Smooth muscle cell (in vitro differentiated cells): ENCODE data around the gene RPS10. TPM values are rescaled to one million over a fixed set of nuclear protein-coding genes. Genes with fewer than 3 reads are reported as not detected.

ENCODE experiments used
- DNase-seq: peaks from one replicate; lab custom pipeline; 2025; ENCODE audit not compliant: unreplicated experiment; lab: John Stamatoyannopoulos, UW
- H2AFZ ChIP-seq: fragments of 200-600 bp; sonication (generic); 2 replicates; pipeline ENCODE4 v1.6.0; 2016; ENCODE audit warnings: antibody characterized with exemption, low read depth, mild to moderate bottlenecking
- H3F3A ChIP-seq: fragments of 200-600 bp; sonication (generic); 2 replicates; pipeline ENCODE4 v1.6.0; 2017; ENCODE audit warnings: antibody characterized with exemption, low read depth
- H3K27ac ChIP-seq: fragments of 200-600 bp; sonication (generic); 2 replicates; pipeline ENCODE4 v1.5.1; 2016; ENCODE audit warnings: low read depth, mild to moderate bottlenecking
- H3K27me3 ChIP-seq: fragments of 200-600 bp; sonication (generic); 2 replicates; pipeline ENCODE4 v1.6.1; 2016; ENCODE audit warnings: low read depth, mild to moderate bottlenecking
- H3K36me3 ChIP-seq: fragments of 200-600 bp; sonication (generic); 2 replicates; pipeline ENCODE4 v1.5.1; 2016; ENCODE audit warnings: low read depth
- H3K4me1 ChIP-seq: fragments of 200-600 bp; sonication (generic); 2 replicates; pipeline ENCODE4 v1.5.1; 2016; ENCODE audit warnings: low read depth
- H3K4me2 ChIP-seq: fragments of 200-600 bp; sonication (generic); 2 replicates; pipeline ENCODE4 v1.6.0; 2016; ENCODE audit warnings: mild to moderate bottlenecking
- H3K4me3 ChIP-seq: fragments of 200-600 bp; sonication (generic); 2 replicates; pipeline ENCODE4 v1.5.1; 2016; ENCODE audit warnings: mild to moderate bottlenecking
- H3K79me2 ChIP-seq: fragments of 200-600 bp; sonication (generic); 2 replicates; pipeline ENCODE4 v1.6.0; 2016; ENCODE audit warnings: low read depth, mild to moderate bottlenecking
- H3K9ac ChIP-seq: fragments of 200-600 bp; sonication (generic); 2 replicates; pipeline ENCODE4 v1.6.0; 2016; ENCODE audit warnings: low read depth
- H3K9me3 ChIP-seq: fragments of 200-600 bp; sonication (generic); replicated peaks from 2 replicates; pipeline ENCODE4 v1.5.1; 2016; ENCODE audit warnings: low read depth
- H4K20me1 ChIP-seq: fragments of 200-600 bp; sonication (generic); 2 replicates; pipeline ENCODE4 v1.6.0; 2016; ENCODE audit warnings: low read depth
- CTCF ChIP-seq: fragments of 200-600 bp; sonication (generic); IDR thresholded peaks from 2 replicates; pipeline ENCODE4 v1.5.1; 2017; ENCODE audit warnings: borderline replicate concordance, mild to moderate bottlenecking, antibody characterized with exemption; ENCODE audit not compliant: insufficient read depth, poor library complexity, severe bottlenecking
- WGBS: methylation state at CpG from one replicate; pipeline ENCODE4 v1.1.7; 2016; ENCODE audit warnings: low lambda C conversion rate; 5-methylcytosine and 5-hydroxymethylcytosine counted together
- polyA plus RNA-seq: library from polyadenylated mRNA; unstranded; fragments of >200 nt; fragmentation: Nextera tagmentation; extraction: Ambion mirVana; gene quantifications from 2 replicates; pipeline ENCODE4 v1.2.1, GENCODE V29; 2016
- total RNA-seq: library from RNA; depleted of rRNA; stranded (reverse); fragments of >200 nt; gene quantifications from 2 replicates; pipeline ENCODE4 v1.2.3, GENCODE V29; 2014

Gene RPS10
- total and polyA plus RNA-seq, 2 experiments from 2014 or later, result 660 to 2,498 TPM

DNA sequence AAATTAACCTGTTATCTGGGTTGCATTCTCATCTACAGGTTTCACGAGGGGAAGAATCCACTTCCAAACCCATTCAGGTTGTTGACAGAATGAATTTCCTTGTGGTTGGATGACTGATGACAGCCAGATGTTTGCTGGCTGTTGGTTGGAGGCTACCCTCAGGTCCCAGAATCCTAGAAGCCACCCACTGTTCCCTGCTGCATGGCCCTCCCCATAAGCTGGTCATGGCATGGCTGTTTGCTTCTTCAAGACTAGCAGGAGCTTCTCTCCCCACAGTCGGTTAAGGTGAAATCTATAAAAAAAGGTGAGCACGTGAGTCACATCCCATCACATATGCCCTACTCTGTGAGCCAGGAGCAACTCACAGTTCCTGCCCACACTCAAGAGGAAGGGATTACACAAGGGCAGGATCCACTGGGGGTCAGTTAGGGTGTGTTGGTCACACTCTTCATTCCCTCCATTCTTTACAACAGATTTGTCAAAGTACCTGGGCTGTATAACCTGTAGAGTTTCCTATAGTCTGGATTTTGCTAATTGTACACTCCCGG, 19.5 kb upstream of the RPS10 start:
- no peak overlapping the region for H3K4me2 ChIP-seq
- no peaks in the 10 kb centered on the region for H3K36me3 ChIP-seq
- H4K20me1 ChIP-seq, result no peaks in the 10 kb centered on the region
- no peaks in the 10 kb centered on the region for H3F3A ChIP-seq
- H3K9ac ChIP-seq, result no peak overlapping the region
- no peak overlapping the region for H2AFZ ChIP-seq
- no peaks in the 10 kb centered on the region for H3K4me1 ChIP-seq
- H3K27me3 ChIP-seq, result no peaks in the 10 kb centered on the region
- H3K4me3 ChIP-seq, result no peak overlapping the region
- no peaks in the 10 kb centered on the region for H3K79me2 ChIP-seq
- 77% methylated on average over 4 of the region's 4 CpGs for WGBS
- no peak for TF ChIP-seq CTCF
- H3K9me3 ChIP-seq, result no peaks in the 10 kb centered on the region
- no peak for DNase-seq
- no peak overlapping the region for H3K27ac ChIP-seq

- H3K4me3 ChIP-seq, result no peak overlapping the region
- H3K79me2 ChIP-seq, result no peaks in the 10 kb centered on the region
- no peaks in the 10 kb centered on the region for H3F3A ChIP-seq
- no peaks in the 10 kb centered on the region for H3K4me1 ChIP-seq
- H3K9ac ChIP-seq, result no peak overlapping the region
- no peak overlapping the region for H3K4me2 ChIP-seq
- no peaks in the 10 kb centered on the region for H4K20me1 ChIP-seq
- DNase-seq, result no peak
- no peaks in the 10 kb centered on the region for H3K36me3 ChIP-seq
- H3K9me3 ChIP-seq, result no peaks in the 10 kb centered on the region
- 90% methylated on average over 5 of the region's 5 CpGs for WGBS
- H2AFZ ChIP-seq, result no peak overlapping the region
- no peak for TF ChIP-seq CTCF
- no peaks in the 10 kb centered on the region for H3K27me3 ChIP-seq
- H3K27ac ChIP-seq, result no peak overlapping the region
These were observed 15.7 kb upstream of the RPS10 start for GRCh38 chr6:34441526-34441925.

DNA sequence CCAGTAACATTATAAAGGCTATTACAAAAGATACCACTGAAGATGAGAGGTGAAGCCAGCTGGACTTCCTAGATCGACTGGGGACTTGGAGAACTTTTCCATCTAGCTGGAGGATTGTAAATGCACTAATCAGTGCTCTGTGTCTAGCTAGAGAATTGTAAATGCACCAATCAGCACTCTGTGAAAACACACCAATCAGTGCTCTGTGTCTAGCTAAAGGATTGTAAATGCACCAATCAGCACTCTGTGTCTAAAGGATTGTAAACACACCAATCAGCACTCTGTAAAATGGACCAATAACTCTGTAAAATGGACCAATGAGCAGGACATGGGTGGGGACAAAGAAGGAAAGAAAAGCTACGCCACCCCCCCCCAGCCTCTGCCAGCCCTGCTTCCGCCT, 13.6 kb upstream of the RPS10 start:
- TF ChIP-seq CTCF, result no peak
- 90% methylated on average over 3 of the region's 3 CpGs for WGBS
- no peaks in the 10 kb centered on the region for H4K20me1 ChIP-seq
- no peak overlapping the region for H3K4me2 ChIP-seq
- no peak overlapping the region for H3K27ac ChIP-seq
- no peak overlapping the region for H3K9ac ChIP-seq
- H3K36me3 ChIP-seq, result no peaks in the 10 kb centered on the region
- no peak overlapping the region for H3K4me3 ChIP-seq
- H3K79me2 ChIP-seq, result no peaks in the 10 kb centered on the region
- no peaks in the 10 kb centered on the region for H3K4me1 ChIP-seq
- H3K27me3 ChIP-seq, result no peaks in the 10 kb centered on the region
- H3K9me3 ChIP-seq, result no peaks in the 10 kb centered on the region
- no peak overlapping the region for H2AFZ ChIP-seq
- H3F3A ChIP-seq, result no peaks in the 10 kb centered on the region
- DNase-seq, result no peak

DNA sequence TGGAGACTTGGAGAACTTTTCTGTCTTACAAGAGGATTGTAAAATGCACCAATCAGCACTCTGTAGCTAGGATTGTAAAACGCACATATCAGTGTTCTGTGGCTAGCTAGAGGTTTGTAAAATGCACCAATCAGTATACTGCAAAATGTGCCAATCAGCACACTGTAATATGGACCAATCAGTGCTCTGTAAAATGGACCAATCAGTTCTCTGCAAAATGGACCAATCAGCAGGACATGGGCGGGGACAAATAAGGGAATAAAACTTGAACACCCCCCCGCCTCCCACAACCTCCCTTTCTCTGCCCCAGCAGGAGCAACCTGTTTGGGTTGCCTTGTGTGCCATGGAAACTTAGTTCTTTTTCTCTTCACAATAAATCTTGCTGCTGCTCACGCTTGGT, 12.8 kb upstream of the RPS10 start:
- Histone ChIP-seq H3K4me3 (no peak overlapping the region), H4K20me1 (no peaks in the 10 kb centered on the region), H3K27me3 (no peaks in the 10 kb centered on the region), H3K4me1 (no peaks in the 10 kb centered on the region), H2AFZ (no peak overlapping the region), H3K9ac (no peak overlapping the region), H3F3A (no peaks in the 10 kb centered on the region), H3K9me3 (no peaks in the 10 kb centered on the region), H3K79me2 (no peaks in the 10 kb centered on the region), H3K4me2 (no peak overlapping the region), H3K36me3 (no peaks in the 10 kb centered on the region), H3K27ac (no peak overlapping the region)
- 85% methylated on average over 4 of the region's 4 CpGs for WGBS
- no peak for TF ChIP-seq CTCF
- DNase-seq, result no peak
